ENCODE results near the gene PLEKHA7. TPM values are rescaled to one million over a fixed set of nuclear protein-coding genes. Genes with fewer than 3 reads are reported as not detected.
"Not testable (repeated sequence)": the region's sequence is repeated elsewhere in the genome, so short reads cannot be mapped to it uniquely, and the experiment has no call there.

The PLEKHA7 gene
- total RNA-seq, 4 donors from 2014 or later, result 16.9 to 35.1 (median 24.1) TPM

- WGBS, 2 donors, result 76 to 80% methylated on average over 4 of the region's 4 CpGs
- intact Hi-C loops (cut with DNase I; ENCODE audit: low total_unique reads), result no loop called here
- H3K4me3 ChIP-seq (ENCODE audit: low read depth, poor library complexity, severe bottlenecking), result no peak overlapping the region
- no peak for TF ChIP-seq POLR2A (IDR thresholded peaks at IDR 0.05)
- TF ChIP-seq CTCF (IDR thresholded peaks at IDR 0.05), result no peak
- DNase-seq (ENCODE audit: low spot score in 2 of 2), result no peak
Measured at GRCh38 chr11:16911658-16912057, 102.6 kb downstream of the PLEKHA7 start.

- no peak overlapping the region for H3K4me3 ChIP-seq (ENCODE audit: low read depth, poor library complexity, severe bottlenecking)
- 65 to 68% methylated on average over 4 of the region's 4 CpGs for WGBS, 2 donors
- TF ChIP-seq POLR2A (IDR thresholded peaks at IDR 0.05), result no peak
- TF ChIP-seq CTCF (IDR thresholded peaks at IDR 0.05), result no peak
- intact Hi-C loops (cut with DNase I; ENCODE audit: low total_unique reads), result no loop called here
- no peak for DNase-seq (ENCODE audit: low spot score in 2 of 2)
Measured at GRCh38 chr11:16911186-16911585, 103.0 kb downstream of the PLEKHA7 start.

GRCh38 chr11:16909359-16910035, 104.7 kb downstream of the PLEKHA7 start:
- H3K4me3 ChIP-seq (ENCODE audit: low read depth, poor library complexity, severe bottlenecking), result no peak overlapping the region
- DNase-seq (ENCODE audit: low spot score in 2 of 2), result no peak
- WGBS, 2 donors, result 82 to 88% methylated on average over 3 of the region's 3 CpGs
- no peak for TF ChIP-seq POLR2A (IDR thresholded peaks at IDR 0.05)
- TF ChIP-seq CTCF (IDR thresholded peaks at IDR 0.05), result no peak
- intact Hi-C loops (cut with DNase I; ENCODE audit: low total_unique reads), result no loop called here

- H3K4me3 ChIP-seq (ENCODE audit: low read depth, poor library complexity, severe bottlenecking), result no peak overlapping the region
- WGBS, 2 donors, result 88 to 100% methylated on average over 1 of the region's 1 CpG
- TF ChIP-seq CTCF (IDR thresholded peaks at IDR 0.05), result no peak
- TF ChIP-seq POLR2A (IDR thresholded peaks at IDR 0.05), result no peak
- intact Hi-C loops (cut with DNase I; ENCODE audit: low total_unique reads), result no loop called here
- DNase-seq (ENCODE audit: low spot score in 2 of 2), result no peak
Measured at GRCh38 chr11:16905375-16905774, 108.8 kb downstream of the PLEKHA7 start.

GRCh38 chr11:16904761-16905160, 109.5 kb downstream of the PLEKHA7 start:
- 91 to 97% methylated on average over 2 of the region's 2 CpGs for WGBS, 2 donors
- DNase-seq (ENCODE audit: low spot score in 2 of 2); H3K4me3 ChIP-seq (ENCODE audit: low read depth, poor library complexity, severe bottlenecking); intact Hi-C loops (cut with DNase I; ENCODE audit: low total_unique reads): not testable (repeated sequence)

- H3K4me3 ChIP-seq (ENCODE audit: low read depth, poor library complexity, severe bottlenecking), result no peak overlapping the region
- intact Hi-C loops (cut with DNase I; ENCODE audit: low total_unique reads), result no loop called here
- 46 to 73% methylated on average over 2 of the region's 2 CpGs for WGBS, 2 donors
- TF ChIP-seq POLR2A (IDR thresholded peaks at IDR 0.05) (no peak), CTCF (IDR thresholded peaks at IDR 0.05) (no peak)
- DNase-seq (ENCODE audit: low spot score in 2 of 2), result no peak
Measured at GRCh38 chr11:16902781-16903378, 111.3 kb downstream of the PLEKHA7 start.
